OCI-M2 (cell line): Measurements from ENCODE around the gene FLNB.

Source experiments
- DNase-seq: peaks from one replicate; lab custom pipeline; 2025; ENCODE audit not compliant: unreplicated experiment; lab: John Stamatoyannopoulos, UW

Gene FLNB

DNA sequence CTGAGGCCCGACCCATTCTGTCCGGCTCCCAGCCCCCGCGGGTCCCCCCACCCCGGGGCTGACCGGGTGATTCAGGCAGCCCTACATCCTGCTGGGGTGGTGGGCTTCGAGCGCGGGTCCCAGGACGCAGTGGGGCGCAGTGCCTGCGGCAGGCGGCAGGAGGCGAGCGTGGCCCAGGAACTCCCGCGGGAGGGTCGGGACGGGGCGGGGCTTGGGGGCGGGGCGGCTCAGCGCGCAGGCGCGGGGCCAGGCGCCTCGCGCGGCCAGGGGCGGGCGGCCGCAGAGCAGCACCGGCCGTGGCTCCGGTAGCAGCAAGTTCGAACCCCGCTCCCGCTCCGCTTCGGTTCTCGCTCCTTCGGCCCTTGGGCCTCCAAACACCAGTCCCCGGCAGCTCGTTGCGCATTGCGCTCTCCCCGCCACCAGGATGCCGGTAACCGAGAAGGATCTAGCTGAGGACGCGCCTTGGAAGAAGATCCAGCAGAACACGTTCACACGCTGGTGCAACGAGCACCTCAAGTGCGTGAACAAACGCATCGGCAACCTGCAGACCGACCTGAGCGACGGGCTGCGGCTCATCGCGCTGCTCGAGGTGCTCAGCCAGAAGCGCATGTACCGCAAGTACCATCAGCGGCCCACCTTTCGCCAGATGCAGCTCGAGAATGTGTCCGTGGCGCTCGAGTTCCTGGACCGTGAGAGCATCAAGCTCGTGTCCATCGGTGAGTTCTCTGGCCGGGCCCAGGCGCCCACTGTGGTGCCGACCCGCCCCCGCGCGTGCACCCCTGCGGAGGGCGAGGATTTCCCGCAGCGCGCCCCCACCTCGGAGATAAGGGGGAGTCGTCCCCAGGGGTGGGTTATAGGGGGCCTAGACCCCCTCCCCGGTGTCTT, at the start of gene FLNB:
TSS of gene FLNB (plus strand) at position 282 of the 885 bp plus-strand sequence. CDS start at position 425, 143 bp downstream.
- DNase-seq, result no peak

DNA sequence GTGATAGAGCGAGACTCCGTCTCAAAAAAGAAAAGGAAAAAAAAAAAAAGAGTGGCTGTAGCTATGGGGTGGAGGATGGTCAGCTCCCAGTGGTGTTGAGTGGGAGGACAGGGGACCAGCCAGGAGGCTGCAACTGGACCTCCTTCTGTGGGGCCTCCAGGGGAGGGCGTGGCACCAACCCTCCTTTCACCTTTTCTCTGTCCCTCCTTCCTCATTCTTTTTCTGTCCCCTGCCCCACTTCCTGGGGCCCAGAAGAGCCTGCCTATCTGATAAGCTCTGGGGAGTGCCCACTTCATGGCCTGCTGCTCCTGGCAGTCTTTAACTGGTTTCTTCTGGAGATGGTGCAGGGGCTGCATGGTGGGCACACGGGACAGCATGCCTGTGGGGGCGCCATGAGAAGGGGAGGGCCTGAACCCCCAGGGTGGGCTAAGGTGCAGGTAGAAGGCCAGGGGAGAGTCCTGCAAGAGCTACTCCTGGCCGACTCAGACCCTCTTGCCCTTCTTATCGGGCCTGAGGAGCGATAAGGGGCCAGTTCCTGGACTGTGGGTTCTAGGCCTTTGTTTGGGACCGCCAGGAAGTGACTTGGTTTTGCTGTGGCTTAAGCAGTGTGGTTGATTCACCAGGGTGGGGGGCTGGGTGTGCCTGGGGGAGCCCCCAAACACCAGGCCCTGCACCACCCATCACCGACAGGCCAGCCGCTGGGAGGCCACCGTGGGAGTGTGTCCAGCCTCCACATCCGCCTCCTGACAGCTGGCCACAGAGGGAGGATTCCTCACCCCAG, 49.4 kb upstream of the FLNB start:
- DNase-seq, result no peak

GRCh38 chr3:57959423-57960173, 48.6 kb upstream of the FLNB start:
- no peak for DNase-seq

GRCh38 chr3:57960174-57960505, 48.1 kb upstream of the FLNB start:
- no peak for DNase-seq

DNA sequence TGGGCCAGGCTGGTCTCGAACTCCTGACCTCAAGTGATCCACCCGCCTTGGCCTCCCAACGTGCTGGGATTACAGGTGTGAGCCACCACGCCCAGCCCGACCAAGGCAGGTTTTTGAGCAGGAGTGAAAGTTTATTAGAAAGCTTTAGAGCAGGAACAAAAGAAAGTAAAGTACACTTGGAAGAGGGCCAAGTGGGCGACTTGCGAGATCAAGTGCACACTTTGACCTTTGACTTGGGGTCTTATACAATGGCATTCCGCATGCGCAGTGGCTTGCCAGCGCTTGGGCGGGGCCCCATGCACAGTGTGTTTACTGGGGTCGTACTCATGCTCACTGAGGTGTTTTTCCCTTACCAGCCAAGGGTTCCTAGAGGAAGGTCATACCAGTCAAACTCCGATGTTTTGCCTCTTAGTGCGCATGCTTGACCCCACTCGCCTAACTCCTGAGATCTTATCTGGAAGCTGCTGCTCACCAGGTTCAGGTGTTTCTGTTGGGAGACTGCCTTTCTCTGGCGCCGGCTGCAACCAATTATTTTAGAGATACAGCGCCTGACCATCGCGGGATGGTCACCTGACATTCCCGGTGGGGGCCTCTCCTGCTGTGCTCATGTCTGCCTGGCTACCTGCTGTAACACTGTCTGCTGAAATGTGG, 46.9 kb upstream of the FLNB start:
- DNase-seq, result no peak

- no peak for DNase-seq
Observed at GRCh38 chr3:57961828-57962447, 46.3 kb upstream of the FLNB start.

GRCh38 chr3:57962448-57962834, 45.8 kb upstream of the FLNB start:
- no peak for DNase-seq

- no peak for DNase-seq
Observed at GRCh38 chr3:57963811-57964346, 44.3 kb upstream of the FLNB start.

DNA sequence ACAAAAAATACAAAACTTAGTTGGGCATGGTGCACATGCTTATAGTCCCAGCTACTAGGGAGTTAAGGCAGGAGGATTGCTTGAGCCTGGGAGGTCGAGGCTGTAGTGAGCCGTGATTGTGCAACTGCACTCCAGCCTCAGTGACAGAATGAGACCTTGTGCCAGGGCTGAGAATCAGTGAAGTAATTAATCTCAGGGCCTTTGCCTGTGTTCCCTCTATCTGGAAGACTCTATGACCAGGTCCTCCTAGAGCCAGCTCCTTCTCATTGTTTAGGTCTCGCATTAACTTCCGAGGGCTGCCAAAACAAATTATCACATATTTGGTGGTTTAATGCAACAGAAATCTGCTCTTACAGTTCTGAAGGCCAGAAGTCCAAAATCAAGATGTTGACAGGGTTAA, 41.4 kb upstream of the FLNB start:
- DNase-seq, result no peak

DNA sequence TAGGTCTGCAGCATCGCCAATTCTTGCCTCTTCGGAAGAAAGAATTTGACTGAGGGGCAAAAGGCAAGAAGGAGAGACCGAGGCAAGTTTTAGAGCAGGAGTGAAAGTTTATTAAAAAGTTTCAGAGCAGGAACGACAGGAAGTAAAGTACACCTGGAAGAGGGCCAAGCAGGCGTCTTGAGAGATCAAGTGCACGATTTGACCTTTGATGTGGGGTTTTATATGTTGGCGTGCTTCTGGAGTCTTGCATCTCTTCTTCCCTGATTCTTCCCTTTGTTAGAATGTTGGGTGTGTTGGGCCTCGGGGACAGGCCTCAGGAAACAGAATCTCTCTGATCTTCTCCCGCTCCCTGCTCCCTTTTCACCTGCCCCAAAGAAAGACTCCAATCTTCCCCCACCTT, 40.6 kb upstream of the FLNB start:
- no peak for DNase-seq

GRCh38 chr3:57968501-57968900, 39.7 kb upstream of the FLNB start:
- no peak for DNase-seq

DNA sequence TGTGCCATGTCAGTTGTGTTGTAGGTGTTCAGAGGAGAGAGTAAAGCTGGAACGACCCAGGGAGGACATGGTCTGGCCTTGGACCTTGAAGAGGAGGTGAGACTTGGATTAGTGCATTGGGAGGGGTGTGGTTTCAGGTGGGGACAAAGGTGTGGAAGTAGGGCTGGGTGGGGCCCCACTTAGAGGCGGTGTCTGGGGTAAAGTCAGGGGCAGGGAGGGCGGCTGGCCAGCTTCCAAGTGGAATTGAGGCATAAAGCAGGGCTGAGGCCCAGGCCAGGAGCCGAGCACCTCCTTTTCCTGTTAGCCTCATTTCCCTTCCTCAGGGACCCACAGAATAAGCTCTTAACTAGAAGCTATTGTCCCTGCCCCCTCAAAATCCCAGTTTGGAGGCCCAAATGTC, 36.2 kb upstream of the FLNB start:
- no peak for DNase-seq

DNA sequence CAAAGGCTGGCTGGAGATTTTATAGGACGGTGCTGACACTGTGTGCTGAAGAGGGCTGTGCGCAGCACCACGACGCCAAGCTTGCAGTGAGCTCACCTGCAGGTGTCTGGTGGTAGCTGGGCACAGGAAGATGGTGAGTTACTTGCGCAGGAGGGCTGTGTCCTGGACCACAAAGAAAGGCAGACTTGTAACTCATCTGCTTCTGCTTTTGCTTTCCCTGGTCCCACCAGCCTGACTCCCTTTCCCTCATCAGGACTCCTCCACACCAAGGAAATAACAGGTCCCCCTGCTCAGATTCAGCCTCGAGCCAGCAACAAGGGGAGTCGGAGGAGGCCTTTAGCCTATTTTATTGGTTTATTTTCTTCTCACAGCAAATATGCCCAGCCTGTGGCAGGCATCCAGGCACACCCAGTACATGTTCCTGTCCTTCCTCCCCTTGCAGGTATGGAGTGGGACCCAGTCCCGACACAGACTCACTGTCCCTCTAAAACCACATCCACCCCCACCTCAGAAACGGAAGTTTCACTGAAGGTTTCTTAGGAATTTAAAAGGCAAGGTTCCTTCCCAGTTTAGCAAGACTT, 35.6 kb upstream of the FLNB start:
- DNase-seq, result no peak

- DNase-seq, result no peak
Observed at GRCh38 chr3:57973715-57974477, 34.3 kb upstream of the FLNB start.

DNA sequence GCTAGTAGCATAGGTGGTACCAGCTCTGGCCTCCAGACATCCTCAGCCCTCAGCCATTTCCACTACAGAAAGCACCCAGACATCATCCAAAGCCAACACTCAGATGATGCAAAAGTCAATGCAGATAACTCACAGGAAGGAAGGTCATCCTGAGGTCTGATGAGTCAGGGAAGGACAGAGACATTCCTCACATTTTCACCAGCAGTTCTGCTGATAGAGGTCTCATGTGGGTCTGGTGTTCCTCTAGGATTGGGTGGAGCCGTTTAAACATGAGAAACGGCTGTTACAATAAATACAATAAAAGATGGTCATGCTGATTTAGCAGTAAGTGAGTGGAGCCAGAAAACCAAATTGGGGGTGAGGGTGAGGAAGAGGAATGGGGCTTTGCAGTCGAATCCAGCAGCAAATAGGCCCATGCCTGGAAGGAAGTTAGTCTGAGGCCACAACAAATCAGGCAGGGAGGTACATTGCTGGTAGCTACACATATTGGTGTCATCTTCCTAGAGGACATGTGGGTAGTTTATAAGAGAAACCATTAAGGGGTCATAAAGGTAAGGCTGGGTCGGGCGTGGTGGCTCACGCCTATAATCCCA, 33.3 kb upstream of the FLNB start:
- DNase-seq, result no peak

GRCh38 chr3:57977818-57978235, 30.4 kb upstream of the FLNB start:
- no peak for DNase-seq

DNA sequence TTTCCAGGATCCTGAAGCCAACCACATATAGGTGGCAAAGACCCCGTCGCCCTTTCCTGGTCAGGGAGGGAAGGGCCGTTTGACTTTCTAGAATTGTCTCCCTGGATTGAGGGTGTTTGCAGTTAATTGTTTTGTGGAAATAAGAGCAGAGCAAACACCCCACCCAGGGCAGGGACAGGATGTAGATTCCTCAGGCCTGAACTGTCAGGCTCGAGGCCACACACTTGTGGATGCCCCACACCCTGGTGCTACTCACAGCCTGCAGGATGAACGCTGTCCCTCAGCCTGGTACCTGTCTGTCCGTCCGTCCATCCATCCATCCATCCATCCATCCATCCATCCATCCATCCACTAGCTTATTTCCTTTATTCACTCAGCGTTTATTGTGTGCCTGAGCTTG, 29.9 kb upstream of the FLNB start:
- no peak for DNase-seq

GRCh38 chr3:57980416-57980815, 27.8 kb upstream of the FLNB start:
- DNase-seq, result no peak
